ENCODE data around the gene ZNG1A.

DNA sequence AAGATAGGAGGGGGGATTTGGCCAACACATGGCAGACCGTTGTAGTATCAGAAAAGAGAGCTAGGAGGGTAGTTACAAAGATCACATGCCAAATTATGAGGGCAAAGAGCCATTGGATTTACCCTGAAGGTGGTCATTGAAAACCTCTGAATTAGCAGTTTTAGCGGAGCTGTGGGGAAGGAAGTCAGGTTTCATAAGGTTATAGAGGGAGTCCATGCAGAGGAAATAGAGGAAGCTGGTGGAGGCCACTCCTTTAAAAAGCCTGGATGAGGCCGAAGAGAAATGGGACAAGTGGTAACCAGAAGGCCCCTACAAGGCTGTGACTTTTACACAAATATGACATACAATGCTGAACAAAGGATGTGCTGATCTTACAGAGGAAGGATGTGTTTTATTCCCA lies 49.0 kb upstream of the ZNG1A start:
- TF ChIP-seq YY1 (IDR thresholded peaks at IDR 0.05; ENCODE audit: insufficient read depth, insufficient read length) = no peak
- no peak for TF ChIP-seq ZNF274 (IDR thresholded peaks at IDR 0.05; ENCODE audit: low read depth, low read length)

Data from NT2/D1 (cell line).